Fibroblast of skin of scalp (primary cell): ENCODE data around the gene ADGRE1. TPM values are rescaled to one million over a fixed set of nuclear protein-coding genes. Genes with fewer than 3 reads are reported as not detected.
"Not testable (repeated sequence)": the region's sequence is repeated elsewhere in the genome, so short reads cannot be mapped to it uniquely, and the experiment has no call there.

Experiments
- DNase-seq: peaks from one replicate; pipeline ENCODE4 v3.0.0-alpha.2; 2013
- polyA plus RNA-seq, 2 experiments: library from polyadenylated mRNA; unstranded; fragments of 120-200 nt; gene quantifications; one replicate each; pipeline ENCODE4 v1.2.1, GENCODE V29; 2013; ENCODE audit not compliant: insufficient read length in 2 of 2

Gene ADGRE1, protein sequence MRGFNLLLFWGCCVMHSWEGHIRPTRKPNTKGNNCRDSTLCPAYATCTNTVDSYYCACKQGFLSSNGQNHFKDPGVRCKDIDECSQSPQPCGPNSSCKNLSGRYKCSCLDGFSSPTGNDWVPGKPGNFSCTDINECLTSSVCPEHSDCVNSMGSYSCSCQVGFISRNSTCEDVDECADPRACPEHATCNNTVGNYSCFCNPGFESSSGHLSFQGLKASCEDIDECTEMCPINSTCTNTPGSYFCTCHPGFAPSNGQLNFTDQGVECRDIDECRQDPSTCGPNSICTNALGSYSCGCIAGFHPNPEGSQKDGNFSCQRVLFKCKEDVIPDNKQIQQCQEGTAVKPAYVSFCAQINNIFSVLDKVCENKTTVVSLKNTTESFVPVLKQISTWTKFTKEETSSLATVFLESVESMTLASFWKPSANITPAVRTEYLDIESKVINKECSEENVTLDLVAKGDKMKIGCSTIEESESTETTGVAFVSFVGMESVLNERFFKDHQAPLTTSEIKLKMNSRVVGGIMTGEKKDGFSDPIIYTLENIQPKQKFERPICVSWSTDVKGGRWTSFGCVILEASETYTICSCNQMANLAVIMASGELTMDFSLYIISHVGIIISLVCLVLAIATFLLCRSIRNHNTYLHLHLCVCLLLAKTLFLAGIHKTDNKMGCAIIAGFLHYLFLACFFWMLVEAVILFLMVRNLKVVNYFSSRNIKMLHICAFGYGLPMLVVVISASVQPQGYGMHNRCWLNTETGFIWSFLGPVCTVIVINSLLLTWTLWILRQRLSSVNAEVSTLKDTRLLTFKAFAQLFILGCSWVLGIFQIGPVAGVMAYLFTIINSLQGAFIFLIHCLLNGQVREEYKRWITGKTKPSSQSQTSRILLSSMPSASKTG
- polyA plus RNA-seq (2013, experiment 1 of 2; ENCODE audit: insufficient read length), result not detected
- not detected for polyA plus RNA-seq (2013, experiment 2 of 2; ENCODE audit: insufficient read length)

GRCh38 chr19:6887316-6887715 lies at the start of gene ADGRE1:
ADGRE1 (plus strand) TSS chr19:6887579; CDS start chr19:6887609, 30 bp downstream.
- DNase-seq, result no peak

DNA sequence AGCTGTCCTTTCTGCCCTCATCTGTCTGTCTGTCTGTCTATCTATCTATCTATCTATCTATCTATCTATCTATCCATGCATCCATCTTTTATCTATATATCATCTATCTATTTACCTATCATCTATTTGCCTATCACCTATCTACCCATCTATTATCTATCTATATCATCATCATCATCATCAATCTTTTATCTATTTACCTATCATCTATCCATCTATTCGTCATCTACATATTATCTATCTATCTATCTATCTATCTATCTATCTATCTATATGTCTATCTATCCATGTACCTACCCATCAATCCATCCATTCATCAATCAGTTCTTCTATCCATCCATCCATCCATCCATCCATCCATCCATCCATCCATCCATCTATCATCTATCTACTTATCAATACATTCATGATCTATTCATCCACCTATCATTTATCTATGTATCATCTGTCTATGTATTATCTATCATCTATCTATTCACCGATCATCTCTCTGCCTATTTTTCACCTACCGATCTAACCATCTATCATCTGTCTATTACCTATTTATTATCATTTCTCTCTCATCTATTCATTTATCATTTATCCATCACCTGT lies 49.2 kb upstream of the ADGRE1 start:
- DNase-seq, result no peak

- DNase-seq, result no peak
These were observed 44.3 kb upstream of the ADGRE1 start for GRCh38 chr19:6842871-6843607.

DNA sequence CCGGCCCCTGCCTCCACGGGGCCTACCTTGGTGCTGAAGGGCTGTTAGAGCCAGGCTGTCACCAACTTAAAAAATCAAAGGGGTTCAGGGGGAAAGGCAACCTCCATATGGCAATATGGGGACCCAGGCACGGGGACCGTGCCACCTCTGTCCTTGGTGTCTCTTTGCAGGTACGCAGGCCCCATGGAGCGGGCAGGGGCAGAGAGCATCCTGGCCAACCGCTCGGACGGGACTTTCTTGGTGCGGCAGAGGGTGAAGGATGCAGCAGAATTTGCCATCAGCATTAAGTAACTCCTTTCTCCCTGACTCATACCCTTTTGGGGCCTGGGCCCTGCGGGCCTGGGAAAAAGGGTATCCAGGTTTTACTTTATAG lies 39.6 kb upstream of the ADGRE1 start:
- no peak for DNase-seq

DNA sequence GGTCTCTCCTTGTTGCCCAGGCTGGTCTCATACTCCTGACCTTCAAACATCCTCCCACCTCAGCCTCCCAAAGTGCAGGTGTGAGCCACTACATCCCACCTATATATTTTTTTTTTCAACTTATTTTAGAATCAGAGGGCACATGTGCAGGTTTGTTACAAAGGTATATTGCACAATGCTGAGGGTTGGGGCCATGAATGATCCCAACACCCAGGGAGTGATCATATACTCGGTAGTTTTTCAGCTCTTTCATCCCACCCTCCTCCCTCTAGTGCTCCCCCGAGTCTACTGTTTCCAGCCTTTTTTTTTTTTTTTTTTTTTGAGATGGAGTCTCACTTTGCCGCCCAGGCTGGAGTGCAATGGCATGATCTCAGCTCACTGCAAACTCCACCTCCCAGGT lies 38.4 kb upstream of the ADGRE1 start:
- no peak for DNase-seq

- no peak for DNase-seq
These were observed 37.5 kb upstream of the ADGRE1 start for GRCh38 chr19:6849876-6850275.

DNA sequence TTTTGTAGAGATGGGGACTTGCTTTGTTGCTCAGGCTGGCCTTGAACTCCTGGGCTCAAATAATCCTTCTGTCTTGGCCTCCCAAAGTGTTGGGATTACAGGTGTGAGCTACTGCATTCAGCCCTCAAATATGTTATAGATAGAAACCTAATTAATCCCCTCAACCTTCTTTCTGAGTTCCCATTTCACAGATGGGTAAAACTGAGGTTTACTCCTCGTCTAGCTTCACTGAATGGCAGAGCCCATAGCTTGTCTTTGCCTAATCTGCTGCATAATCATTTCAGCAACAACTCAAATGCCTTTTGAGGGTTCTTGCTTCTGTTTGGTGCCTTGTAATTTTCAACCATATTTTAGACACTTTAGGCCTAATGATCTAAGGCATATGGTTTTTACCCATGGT lies 36.0 kb upstream of the ADGRE1 start:
- no peak for DNase-seq

- DNase-seq, result no peak
These were observed 35.4 kb upstream of the ADGRE1 start for GRCh38 chr19:6852001-6852400.

GRCh38 chr19:6853868-6854267 lies 33.5 kb upstream of the ADGRE1 start:
- DNase-seq, result no peak

DNA sequence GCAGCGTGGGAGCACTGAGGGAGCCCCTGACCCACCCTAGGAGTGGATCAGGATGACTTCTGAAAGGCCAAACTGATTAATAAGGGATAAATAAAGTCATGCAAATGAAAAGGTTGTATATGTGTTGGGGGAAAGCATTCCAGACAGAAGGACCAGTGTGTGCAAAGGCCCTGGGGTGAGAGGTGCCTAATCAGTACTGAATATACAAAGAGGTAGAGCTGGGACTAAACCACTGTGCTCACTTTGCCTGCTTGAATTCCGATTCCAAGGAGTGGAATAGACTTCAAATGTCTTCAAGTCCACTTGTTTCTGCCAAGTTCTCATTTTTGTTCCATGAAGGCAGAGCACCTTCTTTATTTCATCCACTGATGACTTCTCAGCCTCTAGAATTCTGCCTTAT lies 32.6 kb upstream of the ADGRE1 start:
- no peak for DNase-seq

DNA sequence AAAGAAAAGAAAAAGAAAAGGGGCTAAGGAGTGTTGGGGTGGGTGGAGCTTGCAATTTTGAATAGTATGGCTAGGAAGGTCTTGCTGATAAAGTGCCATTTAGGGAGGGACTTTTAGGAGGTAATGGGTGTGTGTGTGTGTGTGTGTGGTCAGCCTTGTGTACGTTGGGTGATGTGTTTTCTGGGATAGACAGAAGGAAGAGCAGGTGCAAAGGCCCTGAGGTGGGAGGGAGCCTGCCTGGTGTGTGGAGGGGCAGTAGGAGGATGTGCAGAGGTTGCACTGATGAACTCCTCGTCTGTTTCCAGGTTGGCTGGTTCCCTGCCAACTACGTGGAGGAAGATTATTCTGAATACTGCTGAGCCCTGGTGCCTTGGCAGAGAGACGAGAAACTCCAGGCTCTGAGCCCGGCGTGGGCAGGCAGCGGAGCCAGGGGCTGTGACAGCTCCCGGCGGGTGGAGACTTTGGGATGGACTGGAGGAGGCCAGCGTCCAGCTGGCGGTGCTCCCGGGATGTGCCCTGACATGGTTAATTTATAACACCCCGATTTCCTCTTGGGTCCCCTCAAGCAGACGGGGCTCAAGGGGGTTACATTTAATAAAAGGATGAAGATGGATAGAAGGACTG lies 30.5 kb upstream of the ADGRE1 start:
- no peak for DNase-seq

DNA sequence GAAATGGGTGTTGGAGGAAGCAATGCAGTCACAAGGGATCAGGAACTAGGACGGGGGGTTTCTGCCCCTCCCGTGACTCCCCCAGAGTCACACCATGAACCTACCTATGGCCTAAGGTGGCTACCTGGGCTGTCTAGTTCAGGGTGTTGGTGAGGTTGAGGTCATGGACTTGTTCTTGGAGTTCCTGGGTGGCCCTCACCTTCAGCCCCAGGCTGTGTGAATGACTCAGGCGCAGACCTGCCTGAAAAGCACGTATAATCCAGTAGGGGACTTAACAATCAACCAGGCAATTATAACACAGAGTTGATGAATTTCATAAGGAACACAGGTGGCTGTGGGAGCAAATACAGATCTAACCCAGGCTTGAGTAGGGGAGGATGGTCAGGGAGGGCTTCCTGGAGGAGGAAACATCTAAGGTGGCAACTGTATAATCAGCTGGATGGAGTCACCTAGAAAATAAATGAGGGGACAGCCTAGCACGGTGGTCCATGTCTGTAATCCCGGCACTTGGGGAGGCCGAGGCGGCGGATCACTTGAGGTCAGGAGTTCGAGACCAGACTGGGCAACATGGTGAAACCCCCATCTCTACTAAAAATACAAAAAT lies 25.6 kb upstream of the ADGRE1 start:
- no peak for DNase-seq

GRCh38 chr19:6862673-6863078 lies 24.7 kb upstream of the ADGRE1 start:
- DNase-seq, result peak; percentile 82

DNA sequence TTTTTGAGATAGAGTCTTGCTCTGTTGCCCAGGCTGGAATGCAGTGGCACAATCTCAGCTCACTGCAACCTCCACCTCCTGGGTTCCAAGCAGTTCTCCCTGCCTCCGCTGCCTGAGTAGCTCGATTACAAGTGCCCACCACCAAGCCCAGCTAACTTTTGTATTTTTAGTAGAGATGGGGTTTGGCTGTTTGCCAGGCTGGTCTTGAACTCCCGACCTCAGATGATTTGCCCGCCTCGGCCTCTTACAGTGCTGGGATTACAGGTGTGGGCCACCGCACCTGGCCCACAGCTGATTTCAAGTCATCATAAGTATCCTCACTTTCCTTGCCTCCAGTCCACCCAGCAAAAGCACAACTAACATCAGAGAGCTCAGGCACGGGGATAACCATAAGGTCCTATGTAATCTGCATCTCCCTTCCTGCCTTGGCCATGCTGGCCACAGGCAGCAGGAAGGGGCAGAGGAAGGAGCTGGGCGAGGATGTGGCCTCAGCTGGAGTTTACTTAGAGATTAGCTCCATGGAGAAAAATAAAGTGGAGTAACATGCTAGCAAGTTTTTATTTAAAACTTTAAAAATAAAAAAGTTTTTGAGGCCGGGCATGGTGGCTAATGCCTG lies 22.9 kb upstream of the ADGRE1 start:
- no peak for DNase-seq

DNA sequence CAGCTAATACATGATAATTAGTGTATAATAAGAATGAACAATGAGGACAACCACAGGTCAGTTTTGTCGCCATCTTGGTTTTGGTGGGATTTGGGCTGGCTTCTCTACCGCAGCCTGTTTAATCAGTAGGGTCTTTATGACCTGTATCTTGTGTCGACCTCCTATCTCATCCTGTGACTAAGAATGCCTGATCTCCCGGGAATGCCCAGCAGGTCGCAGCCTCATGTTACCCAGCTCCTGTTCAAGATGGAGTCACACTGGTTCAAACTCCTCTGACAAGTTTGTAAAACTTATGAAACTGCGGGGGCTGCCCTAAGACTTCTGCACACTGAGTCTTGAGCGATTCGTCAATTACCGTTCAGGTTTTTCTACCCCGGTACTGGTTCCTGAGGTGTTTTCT lies 21.5 kb upstream of the ADGRE1 start:
- DNase-seq, result no peak

- no peak for DNase-seq
These were observed 20.6 kb upstream of the ADGRE1 start for GRCh38 chr19:6866741-6867151.

- no peak for DNase-seq
These were observed 19.0 kb upstream of the ADGRE1 start for GRCh38 chr19:6868351-6868750.

DNA sequence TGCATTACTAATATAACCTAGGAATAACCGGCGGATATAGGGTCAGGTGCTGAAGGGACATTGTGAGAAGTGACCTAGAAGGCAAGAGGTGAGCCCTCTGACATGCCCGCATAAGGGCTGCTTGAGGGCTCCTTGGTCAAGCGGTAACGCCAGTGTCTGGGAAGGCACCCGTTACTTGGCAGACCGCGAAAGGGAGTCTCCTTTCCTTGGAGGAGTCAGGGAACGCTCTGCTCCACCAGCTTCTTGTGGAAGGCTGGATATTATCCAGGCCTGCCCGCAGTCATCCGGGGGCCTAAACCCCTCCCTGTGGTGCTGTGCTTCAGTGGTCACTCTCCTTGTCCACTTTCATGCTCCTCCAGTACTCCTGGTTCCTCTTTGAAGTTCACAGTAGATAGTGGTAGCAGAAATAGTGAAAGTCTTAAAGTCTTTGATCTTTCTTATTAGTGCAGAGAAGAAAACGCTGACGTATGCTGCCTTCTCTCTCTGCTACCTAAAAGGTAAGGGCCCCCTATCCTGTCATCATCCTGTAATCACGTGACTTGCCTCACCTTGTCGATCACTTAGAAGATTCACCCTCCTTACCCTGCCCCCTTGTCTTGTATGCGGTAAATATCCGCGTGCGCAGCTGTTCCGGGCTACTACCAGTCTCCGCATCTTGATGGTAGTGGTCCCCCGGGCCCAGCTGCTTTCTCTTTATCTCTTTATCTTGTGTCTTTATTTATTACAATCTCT lies 18.1 kb upstream of the ADGRE1 start:
- not testable (repeated sequence) for DNase-seq

DNA sequence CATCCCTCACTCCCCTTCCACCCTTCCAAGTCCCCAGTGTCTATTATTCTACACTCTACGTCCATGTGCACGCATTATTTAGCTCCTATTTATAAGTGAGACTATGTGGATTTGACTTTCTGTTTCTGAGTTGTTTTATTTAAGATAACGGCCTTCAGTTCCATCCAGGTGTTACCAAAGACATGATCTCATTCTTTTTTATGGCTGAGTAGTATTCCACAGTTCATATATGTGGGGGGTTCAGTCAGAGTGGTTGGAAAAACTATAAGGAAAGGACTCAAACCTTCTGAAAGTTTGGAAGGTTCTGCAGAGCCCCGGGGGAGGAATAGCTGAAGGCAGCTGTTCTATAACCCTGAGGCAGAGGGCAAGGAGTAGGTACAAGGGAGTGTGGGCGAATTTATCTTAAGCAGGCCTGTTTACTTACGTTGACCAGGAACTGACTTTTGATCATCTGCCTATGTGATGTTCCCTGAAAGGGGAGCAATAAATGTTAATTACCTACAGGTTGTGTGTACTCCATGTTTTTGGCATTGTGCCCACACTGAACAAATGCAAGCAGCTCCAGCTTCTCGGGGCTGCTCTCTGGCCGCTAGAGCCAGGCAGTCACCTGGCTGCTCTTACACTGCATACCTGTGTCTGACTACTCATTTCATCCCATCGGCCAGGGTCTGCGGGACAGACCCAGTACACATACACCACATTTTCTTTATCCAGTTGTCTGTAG lies 13.5 kb upstream of the ADGRE1 start:
- DNase-seq, result no peak

GRCh38 chr19:6875218-6875617 lies 12.2 kb upstream of the ADGRE1 start:
- no peak for DNase-seq
